ENCODE results near the gene SERPINA4. TPM values are rescaled to one million over a fixed set of nuclear protein-coding genes. Genes with fewer than 3 reads are reported as not detected.
A peak's percentile ranks its signal among the peaks of the same experiment; 100 is the strongest.

Gene SERPINA4
- total and polyA plus RNA-seq, 2 of the 13 experiments (the other 11 are each of a cell fraction or from before 2014, with no cell fraction given): 39.1 to 57.8 TPM

- no peaks in the 10 kb centered on the region for H3K9me3 ChIP-seq (ENCODE audit: low read length)
- H3K36me3 ChIP-seq (replicated peaks in 1 of 2; ENCODE audit: control insufficient read depth in 1 of 2, insufficient read depth in 2 of 2, low read length in 2 of 2): peaks cover 7 to 24% of the 10 kb centered on the region in 2 experiments; a peak in 4 of 5 replicates
- peak within 1 kb of the TSS; percentile 85 for H3K9ac ChIP-seq (ENCODE audit: insufficient read depth, low read depth, low read length)
- no peak within 1 kb of the TSS for H2AFZ ChIP-seq (ENCODE audit: low read length)
- peak within 1 kb of the TSS; percentile 88 for H3K27ac ChIP-seq (ENCODE audit: extremely low read length, insufficient read depth, low read length)
- H3K4me2 ChIP-seq (ENCODE audit: low read depth, low read length): peak within 1 kb of the TSS; percentile 97
- H3K27me3 ChIP-seq (ENCODE audit: control insufficient read depth in 1 of 2, insufficient read depth in 2 of 2, low read length in 2 of 2): no peaks in the 10 kb centered on the region; a peak in 1 of 5 replicates
- FAIRE-seq (peak; percentile 83), ATAC-seq (peak; percentile 95), DNase-seq (ENCODE audit: low spot score) (peak; percentile 83)
- H4K20me1 ChIP-seq (ENCODE audit: insufficient read depth, low read length): no peaks in the 10 kb centered on the region; the same call in 1 of the 2 replicates
- H3K4me1 ChIP-seq (ENCODE audit: insufficient read depth, low read length): peaks cover 75% of the 10 kb centered on the region
- peaks cover 51% of the 10 kb centered on the region for H3K79me2 ChIP-seq (ENCODE audit: insufficient read depth, low read length)
- in situ Hi-C loops (cut with HindIII; ENCODE audit: extremely low pct_ligation_motif_present, low pct_unique_long_range_greater_than_20kb): no loop called here
- ChIA-PET POLR2A (interaction anchor here (0.7 to 5.9 kb wide), 15 partner anchors 11 to 79 kb away, joined by 3 to 169 read pairs (median 5); partner anchors contain the start of genes SERPINA3 and SERPINA4), CTCF (ENCODE audit: low intra/inter-chr PET ratio, low total read pairs) (no interaction called here)
- TSS peak; percentile 66 for BruUV-seq (replicated peaks)
- intact Hi-C loops (cut with micrococcal nuclease; ENCODE audit: unreplicated experiment): loop anchor here (2.0 to 5.0 kb wide), 2 partner anchors 17 to 36 kb away; no protein-coding TSS in a partner anchor
- 0% methylated on average over 11 of the region's 18 CpGs for WGBS (ENCODE audit: low lambda C conversion rate)
- peak within 1 kb of the TSS; percentile 61 to 88 (median 75) for H3K4me3 ChIP-seq (replicated peaks in 1 of 3; ENCODE audit: insufficient read depth in 1 of 3, low read depth in 2 of 3, low read length in 3 of 3)
- no peak for TF ChIP-seq ZNF354B (CRISPR knock-in tag; IDR thresholded peaks at IDR 0.05)
- TF ChIP-seq ZNF780A (CRISPR knock-in tag; IDR thresholded peaks at IDR 0.05): no peak
- TF ChIP-seq KAT7 (CRISPR knock-in tag; IDR thresholded peaks at IDR 0.05; ENCODE audit: borderline replicate concordance): peak; percentile 80; the same call in 1 of the 2 replicates
- no peak for TF ChIP-seq THAP8 (CRISPR knock-in tag; IDR thresholded peaks at IDR 0.05; ENCODE audit: borderline replicate concordance)
- peak; percentile 80; the same call in 1 of the 2 replicates for TF ChIP-seq ZIK1 (CRISPR knock-in tag; IDR thresholded peaks at IDR 0.05; ENCODE audit: borderline replicate concordance, low read depth)
- TF ChIP-seq ETV5 (CRISPR knock-in tag; IDR thresholded peaks at IDR 0.05; ENCODE audit: borderline replicate concordance): peak; percentile 59
- peak; percentile 73 for TF ChIP-seq ZNF768 (CRISPR knock-in tag; IDR thresholded peaks at IDR 0.05)
- TF ChIP-seq POLR2AphosphoS2 (IDR thresholded peaks at IDR 0.05; ENCODE audit: low read depth, low read length): no peak
- TF ChIP-seq CC2D1A (CRISPR knock-in tag; IDR thresholded peaks at IDR 0.05): no peak
- no peak for TF ChIP-seq RNF219 (CRISPR knock-in tag; IDR thresholded peaks at IDR 0.05)
- TF ChIP-seq ZNF292 (CRISPR knock-in tag; IDR thresholded peaks at IDR 0.05; ENCODE audit: borderline replicate concordance, low read depth): peak; percentile 86
- peak; percentile 84 for TF ChIP-seq ZNF772 (CRISPR knock-in tag; IDR thresholded peaks at IDR 0.05)
- TF ChIP-seq KLF15 (CRISPR knock-in tag; IDR thresholded peaks at IDR 0.05; ENCODE audit: borderline replicate concordance): no peak
- TF ChIP-seq NFAT5 (CRISPR knock-in tag; IDR thresholded peaks at IDR 0.05): no peak
These were observed 20.1 kb downstream of the SERPINA4 start, which contains the start of gene SERPINA5 for GRCh38 chr14:94581127-94581999. TSS of gene SERPINA5 (plus strand) at chr14:94581426. CDS start at chr14:94587363, 5,937 bp downstream.

All from HepG2 (cell line).